Sigmoid colon (tissue), 7 donors: ENCODE results near the gene PPP1R2. TPM values are rescaled to one million over a fixed set of nuclear protein-coding genes. Genes with fewer than 3 reads are reported as not detected.

ENCODE experiments used
- DNase-seq: peaks from one replicate; pipeline ENCODE4 v3.0.0-alpha.2; 2019
- H3K27ac ChIP-seq, 4 donors: fragments of 200-600 bp; sonication (generic); one replicate each; pipeline ENCODE4 v1.5.1; 2016 to 2019; ENCODE audit warnings: mild to moderate bottlenecking in 1 of 4
- H3K27me3 ChIP-seq, 3 donors: fragments of 200-600 bp; sonication (generic); one replicate each; pipeline ENCODE4 v1.5.1; 2019; ENCODE audit warnings: mild to moderate bottlenecking in 1 of 3
- H3K36me3 ChIP-seq, 4 donors: fragments of 200-600 bp; sonication (generic); one replicate each; pipeline ENCODE4 v1.5.1; 2016 to 2019
- H3K4me1 ChIP-seq, 4 donors: fragments of 200-600 bp; sonication (generic); one replicate each; pipeline ENCODE4 v1.5.1; 2017 to 2019
- H3K4me3 ChIP-seq, 4 donors: fragments of 200-600 bp; sonication (generic); one replicate each; pipeline ENCODE4 v1.5.1; 2017 to 2019; ENCODE audit warnings: mild to moderate bottlenecking in 2 of 4, moderate library complexity in 1 of 4
- H3K9me3 ChIP-seq, 4 donors: fragments of 200-600 bp in 3 of 4; sonication (generic) in 3 of 4; one replicate each; pipeline versions ENCODE4 v1.5.1 to v1.6.1; 2013 to 2019
- CTCF ChIP-seq, 4 experiments: fragments of 450-650 bp in 3 of 4; fragments of 200-600 bp in 1 of 4; IDR thresholded peaks; one replicate each; pipeline ENCODE4 v1.5.1; 2016 to 2019; ENCODE audit warnings: antibody characterized with exemption in 4 of 4, mild to moderate bottlenecking in 3 of 4, moderate library complexity in 2 of 4
- EP300 ChIP-seq, 4 donors: sonication (generic); formaldehyde crosslinking; IDR thresholded peaks; one replicate each; pipeline ENCODE4 v1.6.1; 2017; ENCODE audit warnings: antibody characterized with exemption in 4 of 4
- POLR2A ChIP-seq, 2 donors: fragments of 450-650 bp; IDR thresholded peaks; one replicate each; pipeline ENCODE4 v1.6.1; 2016; ENCODE audit warnings: antibody characterized with exemption in 2 of 2, mild to moderate bottlenecking in 2 of 2, moderate library complexity in 2 of 2
- POLR2AphosphoS5 ChIP-seq, 4 donors: sonication (generic); formaldehyde crosslinking; IDR thresholded peaks; one replicate each; pipeline ENCODE4 v1.6.1; 2017; ENCODE audit warnings: antibody characterized with exemption in 4 of 4
- WGBS, 2 donors: extraction: QIAGEN DNeasy Blood & Tissue Kit; methylation state at CpG; one replicate each; pipeline ENCODE4 v1.1.7; 2013; 5-methylcytosine and 5-hydroxymethylcytosine counted together
- intact Hi-C: fragments of 100-400 bp; cut with DNase I; formaldehyde crosslinking; loops from one replicate; pipeline ENCODE4 v1.15.1; 2023
- polyA plus RNA-seq, 3 donors: library from polyadenylated mRNA; stranded (reverse); fragments of 200-250 nt; gene quantifications; one replicate each; pipeline ENCODE4 v1.2.3, GENCODE V29; 2013
- small RNA-seq, 3 donors: library from RNA; depleted of rRNA; stranded (forward); fragments of <200 nt; gene quantifications; one replicate each; pipeline ENCODE3, GENCODE V24; 2016
- total RNA-seq, 4 donors: library from RNA; depleted of rRNA; stranded (reverse); fragments of >200 nt; gene quantifications; one replicate each; pipeline ENCODE4 v1.1.0, GENCODE V29; 2016
- donor health status: healthy with polysubstance abuse.
- donor health status: Bipolar disorder and iron deficiency.
- donor health status: healthy.

Gene PPP1R2
- total and polyA plus RNA-seq, 7 donors, result 30.6 to 126 (median 69.9) TPM

DNA sequence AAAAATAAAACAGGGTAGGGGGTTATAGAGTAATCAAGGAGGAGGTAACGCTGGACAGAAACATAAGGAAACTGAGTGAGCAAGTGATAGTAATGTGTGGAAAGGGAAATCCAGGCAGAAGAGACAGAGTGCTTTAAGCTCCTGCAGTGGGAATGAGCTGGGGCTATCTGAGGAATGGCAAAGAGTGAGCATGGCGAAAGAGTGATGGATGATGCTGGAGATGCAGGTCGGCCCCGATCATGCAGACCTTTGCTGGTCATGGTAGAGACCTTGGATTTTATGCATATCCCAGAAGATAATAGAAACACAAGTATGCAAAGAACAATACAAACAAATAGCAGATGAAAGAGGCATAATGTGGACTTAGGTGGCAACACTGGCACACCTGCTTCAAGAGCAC is 74.3 kb downstream of the PPP1R2 start:
- H3K9me3 ChIP-seq, result no peaks in the 10 kb centered on the region
- H3K36me3 ChIP-seq, result no peaks in the 10 kb centered on the region
- no peak overlapping the region for H3K4me3 ChIP-seq
- TF ChIP-seq CTCF (IDR thresholded peaks at IDR 0.05), result no peak
- no peak for TF ChIP-seq POLR2A (IDR thresholded peaks at IDR 0.05)
- no peak for TF ChIP-seq EP300 (IDR thresholded peaks at IDR 0.05)
- TF ChIP-seq POLR2AphosphoS5 (IDR thresholded peaks at IDR 0.05), result no peak
- 95 to 97% methylated on average over 4 of the region's 4 CpGs for WGBS, 2 donors
- intact Hi-C loops, result no loop called here
- no peak overlapping the region for H3K27ac ChIP-seq
- no peaks in the 10 kb centered on the region for H3K27me3 ChIP-seq
- no peak for DNase-seq
- no peaks in the 10 kb centered on the region for H3K4me1 ChIP-seq

DNA sequence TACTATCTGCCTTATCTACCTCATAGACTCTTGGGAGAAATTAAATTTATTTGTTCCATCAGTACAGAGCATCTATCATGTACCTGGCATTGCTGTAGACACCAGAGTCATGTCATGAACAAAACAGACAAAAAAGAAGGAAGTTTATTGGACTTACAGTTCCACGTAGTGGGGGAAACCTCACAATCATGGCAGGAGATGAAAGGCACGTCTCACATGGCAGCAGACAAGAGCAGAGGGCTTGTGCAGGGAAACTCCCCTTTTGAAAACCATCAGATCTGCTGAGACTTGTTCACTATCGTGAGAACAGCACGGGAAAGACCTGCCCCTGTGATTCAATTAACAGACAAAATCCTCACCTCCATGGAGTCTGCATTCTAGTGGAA is 74.7 kb downstream of the PPP1R2 start:
- WGBS, 2 donors, result 77 to 88% methylated on average over 4 of the region's 4 CpGs
- TF ChIP-seq EP300 (IDR thresholded peaks at IDR 0.05), result no peak
- no peak for TF ChIP-seq POLR2A (IDR thresholded peaks at IDR 0.05)
- no peak for TF ChIP-seq CTCF (IDR thresholded peaks at IDR 0.05)
- TF ChIP-seq POLR2AphosphoS5 (IDR thresholded peaks at IDR 0.05), result no peak
- intact Hi-C loops, result no loop called here
- Histone ChIP-seq H3K27ac (no peak overlapping the region), H3K4me1 (no peaks in the 10 kb centered on the region), H3K9me3 (no peaks in the 10 kb centered on the region), H3K4me3 (no peak overlapping the region), H3K27me3 (no peaks in the 10 kb centered on the region), H3K36me3 (no peaks in the 10 kb centered on the region)
- no peak for DNase-seq

- Histone ChIP-seq H3K9me3 (no peaks in the 10 kb centered on the region), H3K4me1 (no peaks in the 10 kb centered on the region), H3K27ac (no peak overlapping the region), H3K4me3 (no peak overlapping the region), H3K36me3 (no peaks in the 10 kb centered on the region), H3K27me3 (no peaks in the 10 kb centered on the region)
- no peak for TF ChIP-seq POLR2AphosphoS5 (IDR thresholded peaks at IDR 0.05)
- TF ChIP-seq EP300 (IDR thresholded peaks at IDR 0.05), result no peak
- no peak for TF ChIP-seq POLR2A (IDR thresholded peaks at IDR 0.05)
- TF ChIP-seq CTCF (IDR thresholded peaks at IDR 0.05), result no peak
- no peak for DNase-seq
- intact Hi-C loops, result no loop called here
- 94 to 96% methylated on average over 5 of the region's 5 CpGs for WGBS, 2 donors
Observed at GRCh38 chr3:195467641-195468390, 75.3 kb downstream of the PPP1R2 start.

- Histone ChIP-seq H3K36me3 (no peaks in the 10 kb centered on the region), H3K27me3 (no peaks in the 10 kb centered on the region), H3K27ac (no peak overlapping the region), H3K4me1 (no peaks in the 10 kb centered on the region), H3K9me3 (no peaks in the 10 kb centered on the region), H3K4me3 (no peak overlapping the region)
- WGBS, 2 donors, result 52 to 78% methylated on average over 4 of the region's 4 CpGs
- intact Hi-C loops, result no loop called here
- TF ChIP-seq POLR2AphosphoS5 (IDR thresholded peaks at IDR 0.05) (no peak), CTCF (IDR thresholded peaks at IDR 0.05) (no peak), EP300 (IDR thresholded peaks at IDR 0.05) (no peak), POLR2A (IDR thresholded peaks at IDR 0.05) (no peak)
- DNase-seq, result no peak
Observed at GRCh38 chr3:195466251-195466650, 76.9 kb downstream of the PPP1R2 start.

Small RNA genes within 50 kb of the gene (small RNA-seq; reads per million reads assigned to genes)
- 0 reads per million in 3 donors for gene RN7SL73P
- 0 reads per million in 3 donors for gene RNU6ATAC24P

Other genes with a start within 250 kb of the PPP1R2 start
- gene ACAP2, start 100.3 kb downstream of the PPP1R2 start, total RNA-seq, result 10 to 100 TPM; 28.0 to 57.1 (median 44.4) TPM
- 10 to 100 TPM; 12.0 to 15.6 (median 14.3) TPM for gene ACAP2, start 100.3 kb downstream of the PPP1R2 start, polyA plus RNA-seq
- 100 to 1,000 TPM in 3 of 4 donors, 10 to 100 TPM in 1; 23.5 to 296 (median 154) TPM for gene APOD, start 40.6 kb upstream of the PPP1R2 start, total RNA-seq
- 10 to 100 TPM in 2 of 3 donors, 1 to 10 TPM in 1; 8.1 to 63.7 (median 21.1) TPM for gene APOD, start 40.6 kb upstream of the PPP1R2 start, polyA plus RNA-seq
- gene MUC20, start 177.7 kb upstream of the PPP1R2 start, total RNA-seq, result 10 to 100 TPM in 2 of 4 donors, 1 to 10 TPM in 2; 2.9 to 20.8 (median 7.1) TPM
- gene MUC20, start 177.7 kb upstream of the PPP1R2 start, polyA plus RNA-seq, result 10 to 100 TPM in 2 of 3 donors, 1 to 10 TPM in 1; 7.8 to 48.7 (median 13.9) TPM